Endodermal cell (in vitro differentiated cells): ENCODE data around the gene IPCEF1. TPM values are rescaled to one million over a fixed set of nuclear protein-coding genes. Genes with fewer than 3 reads are reported as not detected.

ENCODE experiments used
- DNase-seq: peaks from one replicate; pipeline ENCODE4 v3.0.0-alpha.2; 2017
- H3K27ac ChIP-seq: 2 replicates; pipeline ENCODE4 v1.5.1; 2013; ENCODE audit warnings: mild to moderate bottlenecking, low read depth, low read length, moderate library complexity
- H3K27me3 ChIP-seq: 2 replicates; pipeline ENCODE4 v1.6.1; 2013; ENCODE audit warnings: mild to moderate bottlenecking, low read length, moderate library complexity; ENCODE audit not compliant: insufficient read depth, control insufficient read depth, poor library complexity, severe bottlenecking
- H3K36me3 ChIP-seq: 2 replicates; pipeline ENCODE4 v1.7.0; 2013; ENCODE audit warnings: mild to moderate bottlenecking, low read length, moderate library complexity; ENCODE audit not compliant: control insufficient read depth, insufficient read depth
- H3K4me1 ChIP-seq: one replicate; pipeline ENCODE4 v1.7.0; 2013; ENCODE audit warnings: low read length; ENCODE audit not compliant: control insufficient read depth, insufficient read depth
- H3K4me3 ChIP-seq: 2 replicates; pipeline ENCODE4 v1.5.1; 2013; ENCODE audit warnings: mild to moderate bottlenecking, low read length, moderate library complexity
- H3K9ac ChIP-seq: 2 replicates; pipeline ENCODE4 v1.6.1; 2013; ENCODE audit warnings: mild to moderate bottlenecking, low read length, moderate library complexity; ENCODE audit not compliant: poor library complexity, severe bottlenecking; ENCODE audit errors: extremely low read depth
- H3K9me3 ChIP-seq: 2 replicates; pipeline ENCODE4 v1.6.1; 2013; ENCODE audit warnings: mild to moderate bottlenecking, low read length, moderate library complexity; ENCODE audit not compliant: control insufficient read depth
- H3K27ac Mint-ChIP-seq: 2 replicates; pipeline ENCODE4 v1.8.0; 2020; ENCODE audit warnings: mixed read lengths
- H3K27me3 Mint-ChIP-seq: 2 replicates; pipeline ENCODE4 v1.8.0; 2021; ENCODE audit warnings: mild to moderate bottlenecking, mixed read lengths; ENCODE audit not compliant: insufficient read depth
- H3K36me3 Mint-ChIP-seq: 2 replicates; pipeline ENCODE4 v1.8.0; 2020; ENCODE audit warnings: low read depth, mixed read lengths
- H3K4me1 Mint-ChIP-seq: 2 replicates; pipeline ENCODE4 v1.8.0; 2020; ENCODE audit warnings: mixed read lengths
- H3K4me3 Mint-ChIP-seq: 2 replicates; pipeline ENCODE4 v1.8.0; 2020; ENCODE audit warnings: mild to moderate bottlenecking, moderate library complexity, mixed read lengths
- H3K9me3 Mint-ChIP-seq: 2 replicates; pipeline ENCODE4 v1.8.0; 2020; ENCODE audit warnings: mild to moderate bottlenecking, mixed read lengths
- CTCF ChIP-seq: fragments of 200-600 bp; sonication (generic); conservative IDR thresholded peaks from 2 replicates; pipeline ENCODE4 v1.5.0; 2021; ENCODE audit warnings: antibody characterized with exemption, mild to moderate bottlenecking
- WGBS, 2 experiments: methylation state at CpG; one replicate each; pipeline versions ENCODE4 v1.1.5 to v1.1.7; 2013; ENCODE audit warnings: missing lambda C conversion rate in 2 of 2, mixed read lengths in 1 of 2; ENCODE audit not compliant: insufficient coverage in 1 of 2, insufficient read length in 1 of 2; 5-methylcytosine and 5-hydroxymethylcytosine counted together
- total RNA-seq, 2 donors: library from RNA; stranded (reverse); fragmentation: NEBNext Ultra II Directional in 1 of 2; extraction: Animal tissue kit (Norgen Biotek cat#: 25700) in 1 of 2; gene quantifications; 2 replicates in 1 of 2; 3 replicates in 1 of 2; pipeline ENCODE4 v1.2.1, GENCODE V29; 2021

Gene IPCEF1
- total RNA-seq, 2 donors from 2014 or later, result 2.2 to 2.8 TPM

- H3K36me3 Mint-ChIP-seq, result no peaks in the 10 kb centered on the region
- 65 to 84% methylated on average over 5 to 7 of the region's 7 CpGs for WGBS, 2 experiments
- H3K4me3 Mint-ChIP-seq, result no peak overlapping the region
Measured at GRCh38 chr6:154239392-154239791, 117.2 kb downstream of the IPCEF1 start.

GRCh38 chr6:154238831-154239230, 117.8 kb downstream of the IPCEF1 start:
- H3K4me1 ChIP-seq, result peaks cover 2% of the 10 kb centered on the region
- DNase-seq, result no peak
- Mint-ChIP-seq H3K4me3 (no peak overlapping the region), H3K4me1 (peaks cover 13% of the 10 kb centered on the region), H3K9me3 (no peaks in the 10 kb centered on the region), H3K27me3 (no peaks in the 10 kb centered on the region), H3K27ac (no peak overlapping the region), H3K36me3 (no peaks in the 10 kb centered on the region)
- no peak for TF ChIP-seq CTCF
- no peak overlapping the region for H3K9ac ChIP-seq
- H3K4me3 ChIP-seq, result no peak overlapping the region
- H3K36me3 ChIP-seq, result no peaks in the 10 kb centered on the region
- no peaks in the 10 kb centered on the region for H3K27me3 ChIP-seq
- no peaks in the 10 kb centered on the region for H3K9me3 ChIP-seq
- 83 to 100% methylated on average over 1 of the region's 2 CpGs for WGBS, 2 experiments
- no peak overlapping the region for H3K27ac ChIP-seq

More at GRCh38 chr6:154239392-154239791, 117.2 kb downstream of the IPCEF1 start:
- Histone ChIP-seq H3K27ac (no peak overlapping the region), H3K4me3 (no peak overlapping the region), H3K27me3 (no peaks in the 10 kb centered on the region), H3K9me3 (no peaks in the 10 kb centered on the region), H3K4me1 (peaks cover 3% of the 10 kb centered on the region), H3K9ac (no peak overlapping the region), H3K36me3 (no peaks in the 10 kb centered on the region)
- Mint-ChIP-seq H3K9me3 (no peaks in the 10 kb centered on the region), H3K27me3 (no peaks in the 10 kb centered on the region), H3K27ac (no peak overlapping the region), H3K4me1 (peaks cover 18% of the 10 kb centered on the region)
- no peak for DNase-seq
- TF ChIP-seq CTCF, result no peak

GRCh38 chr6:154236646-154237301, 119.8 kb downstream of the IPCEF1 start:
- Histone ChIP-seq H3K27ac (no peak overlapping the region), H3K27me3 (no peaks in the 10 kb centered on the region), H3K36me3 (no peaks in the 10 kb centered on the region), H3K9me3 (no peaks in the 10 kb centered on the region), H3K4me3 (no peak overlapping the region), H3K9ac (no peak overlapping the region), H3K4me1 (no peaks in the 10 kb centered on the region)
- no peak overlapping the region for H3K4me3 Mint-ChIP-seq
- no peaks in the 10 kb centered on the region for H3K27me3 Mint-ChIP-seq
- no peak overlapping the region for H3K27ac Mint-ChIP-seq
- WGBS, 2 experiments, result 94 to 96% methylated on average over 3 to 4 of the region's 4 CpGs
- H3K4me1 Mint-ChIP-seq, result peaks cover 7% of the 10 kb centered on the region
- H3K9me3 Mint-ChIP-seq, result no peaks in the 10 kb centered on the region
- TF ChIP-seq CTCF, result no peak
- no peak for DNase-seq
- H3K36me3 Mint-ChIP-seq, result no peaks in the 10 kb centered on the region
